HG03108 (cell line): ENCODE results near the gene ASCL3.
"Not testable (repeated sequence)": the region's sequence is repeated elsewhere in the genome, so short reads cannot be mapped to it uniquely, and the experiment has no call there.

Source experiments
- ATAC-seq: cut with Tn5 transposase; IDR thresholded peaks from one replicate; pipeline ENCODE4 v1.9.1; 2021; ENCODE audit warnings: moderate library complexity; ENCODE audit not compliant: unreplicated experiment

The ASCL3 gene

GRCh38 chr11:8948886-8949285 is 6.1 kb upstream of the ASCL3 start:
- no peak for ATAC-seq

- ATAC-seq = no peak
Observed at GRCh38 chr11:8947230-8947943, 4.6 kb upstream of the ASCL3 start.

- ATAC-seq = no peak
Observed at GRCh38 chr11:8941341-8942103, 1.3 kb downstream of the ASCL3 start.

DNA sequence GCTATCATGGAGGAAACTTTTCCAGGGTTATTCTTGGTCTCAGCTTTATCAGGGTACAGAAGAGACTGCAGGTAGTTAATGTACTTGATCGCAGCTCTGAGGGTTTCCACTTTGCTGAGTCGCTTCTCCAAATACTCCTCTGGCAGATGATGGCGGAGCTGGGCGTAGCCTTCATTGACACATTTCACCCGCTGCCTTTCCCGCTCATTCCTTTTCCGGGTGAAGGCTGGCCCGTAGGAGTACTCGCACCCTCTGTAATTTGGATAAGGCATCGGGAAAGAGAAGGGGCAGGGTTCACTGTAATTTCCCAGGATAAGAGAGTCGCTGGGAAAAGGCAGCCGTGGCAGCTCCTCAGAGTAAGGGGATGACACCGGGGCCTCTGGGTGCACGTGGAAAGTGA is 5.2 kb downstream of the ASCL3 start:
- ATAC-seq = no peak

DNA sequence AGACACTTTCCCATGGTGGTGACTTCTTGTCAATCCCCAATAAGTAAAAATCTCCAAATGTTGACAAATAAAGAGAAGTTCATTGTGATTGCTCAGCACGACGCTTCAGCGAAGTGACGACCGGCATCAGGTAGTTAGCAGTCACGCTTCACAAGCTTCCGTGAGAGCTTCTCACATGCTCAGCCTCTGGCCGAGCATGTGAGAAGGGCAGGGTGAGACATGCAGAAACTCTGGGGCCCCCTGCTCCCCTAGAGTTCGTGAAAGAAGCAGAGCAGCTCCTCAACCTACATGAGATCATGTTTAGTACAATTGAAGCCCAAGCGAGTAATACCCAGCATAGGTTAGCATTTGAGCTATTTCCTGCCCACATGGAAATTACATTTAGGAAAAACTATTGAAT is 5.7 kb downstream of the ASCL3 start:
- no peak for ATAC-seq

- ATAC-seq = not testable (repeated sequence)
Observed at GRCh38 chr11:8935789-8936188, 7.0 kb downstream of the ASCL3 start.

- no peak for ATAC-seq
Observed at GRCh38 chr11:8934742-8935488, 7.9 kb downstream of the ASCL3 start.

GRCh38 chr11:8933931-8934330 is 8.9 kb downstream of the ASCL3 start:
- ATAC-seq = no peak

GRCh38 chr11:8932564-8933180 is 10.1 kb downstream of the ASCL3 start, which contains the start of gene C11orf16:
TSS of gene C11orf16 (minus strand) at chr11:8932947. CDS start at chr11:8932308, 639 bp downstream.
- no peak for ATAC-seq

- no peak for ATAC-seq
Observed at GRCh38 chr11:8930456-8931175, 12.2 kb downstream of the ASCL3 start.

GRCh38 chr11:8928981-8929615 is 13.7 kb downstream of the ASCL3 start:
- ATAC-seq = no peak

GRCh38 chr11:8928205-8928604 is 14.6 kb downstream of the ASCL3 start:
- ATAC-seq = no peak

DNA sequence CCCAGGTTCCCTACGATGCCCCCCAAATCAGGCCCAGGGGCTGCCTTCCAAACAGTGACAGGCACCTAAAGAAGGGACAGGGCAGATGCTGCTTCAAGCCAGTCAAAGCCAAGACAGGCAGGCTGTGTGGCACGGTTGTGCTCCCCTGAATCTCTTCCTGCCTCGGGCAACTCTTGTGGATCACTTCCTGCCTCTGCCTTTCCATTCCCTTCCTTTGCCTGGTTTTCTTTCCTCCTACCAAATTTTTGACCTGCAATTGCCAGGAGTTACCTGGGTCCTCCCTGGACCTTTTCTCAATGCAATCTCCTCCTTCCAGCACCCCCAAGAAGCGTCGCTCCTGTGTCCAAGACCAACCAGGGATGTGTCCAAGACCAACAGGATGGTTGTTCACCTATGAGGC is 15.6 kb downstream of the ASCL3 start:
- ATAC-seq = no peak

- no peak for ATAC-seq
Observed at GRCh38 chr11:8926236-8926635, 16.6 kb downstream of the ASCL3 start.

- ATAC-seq = no peak
Observed at GRCh38 chr11:8925711-8926110, 17.1 kb downstream of the ASCL3 start.

DNA sequence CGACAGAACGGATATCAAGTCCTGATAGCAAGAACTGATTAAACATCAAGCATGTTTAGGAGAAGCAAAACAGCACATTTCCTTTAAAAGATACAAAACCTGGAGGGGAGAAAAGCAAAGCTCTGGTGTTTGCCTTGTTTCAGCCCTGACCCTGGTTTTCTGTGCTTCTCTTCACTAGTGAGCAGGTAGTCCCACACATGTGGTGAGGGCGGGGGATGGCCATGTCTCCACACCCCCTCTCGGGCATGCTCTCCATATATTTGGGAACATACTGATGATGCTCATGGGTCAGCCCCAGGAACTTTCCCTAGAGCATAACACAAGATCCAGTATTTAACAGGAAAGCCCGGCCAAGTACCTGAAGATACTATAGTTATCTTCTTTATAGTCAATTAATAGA is 20.1 kb downstream of the ASCL3 start:
- no peak for ATAC-seq

- ATAC-seq = no peak
Observed at GRCh38 chr11:8917157-8917825, 25.5 kb downstream of the ASCL3 start.

DNA sequence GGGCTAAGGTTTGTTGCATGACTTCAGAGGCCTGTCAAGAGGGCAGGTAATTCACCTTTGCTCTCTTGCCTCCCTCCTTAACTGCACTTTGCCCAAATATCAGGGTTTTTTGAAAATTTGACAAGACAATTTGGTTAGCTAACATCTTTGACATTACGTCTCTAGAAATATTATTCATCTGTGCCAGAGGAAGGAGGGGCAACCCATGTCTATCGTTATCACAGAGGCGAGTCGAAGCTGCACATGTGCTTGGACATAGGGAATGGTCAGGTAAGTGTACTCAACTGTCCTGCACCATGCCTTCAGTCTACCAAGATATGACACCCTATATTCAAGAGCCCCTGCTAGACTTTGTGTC is 28.2 kb downstream of the ASCL3 start:
- ATAC-seq = no peak

GRCh38 chr11:8913961-8914660 is 28.7 kb downstream of the ASCL3 start:
- ATAC-seq = no peak
